Adipocyte (in vitro differentiated cells): Measurements from ENCODE around the gene GLRX3.
"Not testable (repeated sequence)": the region's sequence is repeated elsewhere in the genome, so short reads cannot be mapped to it uniquely, and the experiment has no call there.

Experiments
- DNase-seq: peaks from one replicate; pipeline ENCODE4 v3.0.0-alpha.2; 2015; ENCODE audit warnings: low read depth
- H3K27me3 ChIP-seq: replicated peaks from 2 replicates; pipeline ENCODE4 v1.7.0; 2013; ENCODE audit warnings: mild to moderate bottlenecking, low read length, moderate library complexity; ENCODE audit not compliant: control insufficient read depth, insufficient read depth
- H3K36me3 ChIP-seq: 2 replicates; pipeline ENCODE4 v1.7.0; 2013; ENCODE audit warnings: low read length, mild to moderate bottlenecking, moderate library complexity; ENCODE audit not compliant: control insufficient read depth, insufficient read depth, severe bottlenecking
- H3K4me1 ChIP-seq: 2 replicates; pipeline ENCODE4 v1.7.0; 2013; ENCODE audit warnings: mild to moderate bottlenecking, low read length, moderate library complexity; ENCODE audit not compliant: control insufficient read depth, insufficient read depth
- H3K4me3 ChIP-seq: 2 replicates; pipeline ENCODE4 v1.7.0; 2013; ENCODE audit warnings: mild to moderate bottlenecking, low read length, moderate library complexity
- H3K9ac ChIP-seq: 2 replicates; pipeline ENCODE4 v1.7.0; 2013; ENCODE audit warnings: mild to moderate bottlenecking, low read length, moderate library complexity
- H3K9me3 ChIP-seq: 2 replicates; pipeline ENCODE4 v1.7.0; 2013; ENCODE audit warnings: mild to moderate bottlenecking, low read length, moderate library complexity; ENCODE audit not compliant: control insufficient read depth

The GLRX3 gene

DNA sequence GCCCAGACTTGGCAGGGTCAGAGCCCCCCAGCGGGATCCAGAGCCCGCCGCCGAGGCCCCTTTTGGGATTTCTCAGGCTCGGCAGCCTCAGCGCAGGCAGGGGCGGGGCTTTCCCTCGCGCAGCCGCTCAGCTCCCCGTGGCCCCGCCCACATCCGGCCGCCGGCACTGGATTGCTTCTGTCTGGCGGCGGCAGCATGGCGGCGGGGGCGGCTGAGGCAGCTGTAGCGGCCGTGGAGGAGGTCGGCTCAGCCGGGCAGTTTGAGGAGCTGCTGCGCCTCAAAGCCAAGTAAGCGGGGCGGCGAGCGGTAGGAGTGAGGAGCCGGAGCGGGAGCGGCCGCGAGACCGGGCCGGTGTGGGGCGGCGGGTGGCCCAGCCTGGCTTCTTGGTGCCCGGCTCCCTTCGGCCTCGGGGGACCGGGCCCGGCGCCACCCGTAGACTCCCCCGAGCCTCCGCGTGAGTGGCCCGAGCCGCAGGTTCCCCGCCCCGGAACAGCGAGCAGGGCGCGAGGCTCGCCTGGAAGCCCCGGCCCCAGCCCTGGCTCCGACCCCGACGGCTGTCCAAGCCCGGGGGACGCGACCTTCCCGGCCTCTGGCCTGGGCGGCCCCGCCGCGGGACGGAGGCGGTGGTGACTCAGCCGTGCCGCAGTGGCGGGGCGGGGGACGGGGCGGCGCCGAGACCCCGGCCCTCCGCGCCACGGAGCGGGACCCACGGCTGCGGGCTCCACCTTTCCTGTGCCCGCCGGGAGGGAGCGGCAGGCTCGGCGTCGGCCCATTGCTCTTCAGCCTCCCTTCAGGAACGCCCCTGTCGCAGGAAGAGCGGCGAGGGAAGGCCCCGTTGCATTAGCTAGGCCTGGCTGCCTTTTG lies at the start of gene GLRX3:
Gene GLRX3 (plus strand): TSS at position 166 of the 864 bp plus-strand sequence. CDS start 30 bp downstream, at position 196.
- H3K36me3 ChIP-seq, result no peaks in the 10 kb centered on the region
- DNase-seq, result peak; percentile 96
- no peaks in the 10 kb centered on the region for H3K9me3 ChIP-seq
- no peaks in the 10 kb centered on the region for H3K27me3 ChIP-seq
- peak within 1 kb of the TSS; percentile 97 for H3K9ac ChIP-seq
- peak within 1 kb of the TSS; percentile 91 for H3K4me3 ChIP-seq
- H3K4me1 ChIP-seq, result peaks cover 35% of the 10 kb centered on the region

DNA sequence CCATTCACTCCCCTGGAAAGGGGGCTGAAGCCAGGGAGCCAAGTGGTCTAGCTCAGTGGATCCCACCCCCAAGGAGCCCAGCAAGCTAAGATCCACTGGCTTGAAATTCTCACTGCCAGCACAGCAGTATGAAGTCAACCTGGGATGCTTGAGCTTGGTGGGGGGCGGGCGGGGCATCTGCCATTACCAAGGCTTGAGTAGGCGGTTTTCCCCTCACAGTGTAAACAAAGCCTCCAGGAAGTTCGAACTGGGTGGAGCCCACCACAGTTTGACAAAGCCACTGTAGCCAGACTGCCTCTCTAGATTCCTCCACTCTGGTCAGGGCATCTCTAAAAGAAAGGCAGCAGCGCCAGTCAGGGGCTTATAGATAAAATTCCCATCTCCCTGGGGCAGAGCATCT lies 45.6 kb upstream of the GLRX3 start:
- not testable (repeated sequence) for H3K36me3 ChIP-seq, H3K4me3 ChIP-seq, H3K4me1 ChIP-seq, H3K9me3 ChIP-seq, DNase-seq, H3K9ac ChIP-seq, H3K27me3 ChIP-seq

DNA sequence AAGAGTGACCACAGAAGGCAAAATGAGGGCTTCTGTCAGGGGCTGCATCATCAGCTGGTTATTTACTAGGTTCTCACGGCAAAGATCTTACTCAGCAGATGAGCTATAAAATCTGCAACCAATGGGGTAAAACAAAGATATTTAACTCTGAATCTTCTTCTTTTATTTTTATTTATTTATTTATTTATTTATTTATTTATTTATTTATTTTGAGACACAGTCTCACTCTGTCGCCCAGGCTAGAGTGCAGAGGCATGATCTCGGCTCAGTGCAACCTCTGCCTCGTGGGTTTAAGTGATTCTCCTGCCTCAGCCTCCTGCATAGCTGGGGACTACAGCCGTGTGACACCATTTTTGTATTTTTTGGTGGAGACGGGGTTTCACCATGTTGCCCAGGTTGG lies 36.8 kb upstream of the GLRX3 start:
- Histone ChIP-seq H3K4me3 (no peak overlapping the region), H3K36me3 (no peaks in the 10 kb centered on the region), H3K9ac (no peak overlapping the region), H3K9me3 (no peaks in the 10 kb centered on the region), H3K27me3 (no peaks in the 10 kb centered on the region), H3K4me1 (no peaks in the 10 kb centered on the region)
- no peak for DNase-seq

DNA sequence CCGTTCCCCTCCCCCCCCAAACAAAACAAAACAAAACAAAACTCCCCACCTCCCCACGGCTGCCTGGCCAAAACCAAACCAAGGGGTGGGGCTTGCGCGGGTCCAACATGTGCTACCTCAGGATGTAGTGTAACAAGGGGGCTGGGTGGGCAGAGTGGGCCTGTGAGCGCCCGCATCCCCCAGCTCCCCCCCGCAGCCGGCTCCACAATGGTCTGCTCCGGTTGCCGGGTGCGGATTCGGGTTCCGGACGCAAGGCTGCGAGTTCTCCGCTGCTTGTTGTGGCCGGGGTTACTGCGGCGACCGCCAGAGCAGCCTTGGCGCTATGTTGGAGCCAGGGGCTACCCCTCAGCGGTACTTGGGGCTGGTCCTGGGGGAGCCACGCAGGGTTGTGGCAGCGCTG lies 30.5 kb upstream of the GLRX3 start:
- no peak for DNase-seq
- no peak overlapping the region for H3K4me3 ChIP-seq
- H3K9ac ChIP-seq, result no peak overlapping the region
- H3K4me1 ChIP-seq, result peaks cover 9% of the 10 kb centered on the region
- no peaks in the 10 kb centered on the region for H3K9me3 ChIP-seq
- no peaks in the 10 kb centered on the region for H3K27me3 ChIP-seq
- no peaks in the 10 kb centered on the region for H3K36me3 ChIP-seq

DNA sequence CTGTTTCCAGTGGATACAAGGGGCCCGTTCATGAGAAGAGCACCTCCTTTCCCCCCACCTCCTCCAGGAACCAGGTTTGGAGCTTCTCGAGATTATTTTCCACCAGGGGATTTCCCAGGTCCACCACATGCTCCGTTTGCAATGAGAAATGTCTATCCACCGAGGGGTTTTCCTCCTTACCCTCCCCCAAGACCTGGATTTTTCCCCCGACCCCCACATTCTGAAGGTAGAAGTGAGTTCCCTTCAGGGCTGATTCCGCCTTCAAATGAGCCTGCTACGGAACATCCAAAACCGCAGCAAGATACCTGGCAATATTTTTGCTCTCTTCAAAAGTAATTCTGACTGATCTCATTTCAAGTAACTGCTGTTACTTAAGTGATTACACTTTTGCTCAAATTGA lies 28.0 kb upstream of the GLRX3 start:
- not testable (repeated sequence) for H3K9me3 ChIP-seq, H3K36me3 ChIP-seq, H3K27me3 ChIP-seq, H3K9ac ChIP-seq, DNase-seq, H3K4me3 ChIP-seq
- H3K4me1 ChIP-seq, result peaks cover 14% of the 10 kb centered on the region

DNA sequence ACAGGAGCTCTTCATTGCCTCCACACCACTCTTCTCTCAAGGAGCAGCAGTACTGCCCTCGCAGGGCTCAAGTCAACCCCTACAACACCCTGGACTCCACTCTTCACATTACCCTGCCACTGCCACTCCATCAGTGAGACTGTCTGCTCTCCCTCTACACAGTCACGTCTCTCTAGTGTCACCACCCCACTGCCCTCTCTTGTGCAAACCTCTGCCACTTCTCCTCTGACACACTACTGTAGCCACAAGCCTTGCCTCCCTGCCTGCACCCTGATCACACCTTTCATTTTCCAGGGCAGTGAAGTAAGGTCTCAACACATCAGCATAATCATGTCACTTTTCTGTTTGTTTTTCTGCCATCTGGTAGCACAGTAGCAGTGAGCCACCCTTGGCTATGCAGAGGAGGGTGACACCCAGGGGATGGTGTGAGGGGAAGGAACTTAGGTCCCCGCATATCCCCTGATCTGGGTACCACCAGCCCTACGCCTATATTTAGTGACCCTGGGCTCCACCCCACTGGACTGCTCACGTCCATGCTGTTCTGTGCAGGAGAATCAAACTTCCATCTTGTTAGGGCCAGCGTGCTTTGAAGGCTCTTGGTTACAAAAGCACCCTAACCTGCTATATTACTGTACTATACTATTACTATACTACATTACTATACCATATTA lies 27.1 kb upstream of the GLRX3 start:
- Histone ChIP-seq H3K9ac (peak overlapping the region; percentile 94), H3K9me3 (no peaks in the 10 kb centered on the region), H3K36me3 (no peaks in the 10 kb centered on the region), H3K4me3 (peak overlapping the region; percentile 93), H3K4me1 (peaks cover 14% of the 10 kb centered on the region), H3K27me3 (no peaks in the 10 kb centered on the region)
- DNase-seq, result no peak

DNA sequence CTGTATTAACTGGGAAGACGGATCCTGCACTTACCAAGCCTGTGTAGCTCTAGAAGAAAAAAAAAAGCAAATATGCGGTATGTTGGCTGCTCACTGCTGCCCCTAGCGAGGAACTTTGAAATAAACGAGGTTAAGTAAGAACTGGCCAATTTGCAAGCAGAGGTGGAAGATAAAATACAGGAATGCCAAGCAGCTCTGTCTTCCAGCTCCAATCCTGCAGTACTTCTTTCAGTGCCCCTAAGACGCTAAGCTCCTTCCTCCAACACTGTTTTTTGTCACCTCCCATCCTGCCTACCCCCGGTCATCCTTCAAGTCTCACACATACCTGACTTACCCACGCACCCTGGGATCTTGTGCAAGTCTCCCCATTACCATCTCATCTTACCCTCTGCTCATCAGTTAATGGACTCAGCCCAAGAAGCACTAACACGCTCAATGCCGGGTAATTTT lies 26.4 kb upstream of the GLRX3 start:
- H3K36me3 ChIP-seq, result no peaks in the 10 kb centered on the region

DNA sequence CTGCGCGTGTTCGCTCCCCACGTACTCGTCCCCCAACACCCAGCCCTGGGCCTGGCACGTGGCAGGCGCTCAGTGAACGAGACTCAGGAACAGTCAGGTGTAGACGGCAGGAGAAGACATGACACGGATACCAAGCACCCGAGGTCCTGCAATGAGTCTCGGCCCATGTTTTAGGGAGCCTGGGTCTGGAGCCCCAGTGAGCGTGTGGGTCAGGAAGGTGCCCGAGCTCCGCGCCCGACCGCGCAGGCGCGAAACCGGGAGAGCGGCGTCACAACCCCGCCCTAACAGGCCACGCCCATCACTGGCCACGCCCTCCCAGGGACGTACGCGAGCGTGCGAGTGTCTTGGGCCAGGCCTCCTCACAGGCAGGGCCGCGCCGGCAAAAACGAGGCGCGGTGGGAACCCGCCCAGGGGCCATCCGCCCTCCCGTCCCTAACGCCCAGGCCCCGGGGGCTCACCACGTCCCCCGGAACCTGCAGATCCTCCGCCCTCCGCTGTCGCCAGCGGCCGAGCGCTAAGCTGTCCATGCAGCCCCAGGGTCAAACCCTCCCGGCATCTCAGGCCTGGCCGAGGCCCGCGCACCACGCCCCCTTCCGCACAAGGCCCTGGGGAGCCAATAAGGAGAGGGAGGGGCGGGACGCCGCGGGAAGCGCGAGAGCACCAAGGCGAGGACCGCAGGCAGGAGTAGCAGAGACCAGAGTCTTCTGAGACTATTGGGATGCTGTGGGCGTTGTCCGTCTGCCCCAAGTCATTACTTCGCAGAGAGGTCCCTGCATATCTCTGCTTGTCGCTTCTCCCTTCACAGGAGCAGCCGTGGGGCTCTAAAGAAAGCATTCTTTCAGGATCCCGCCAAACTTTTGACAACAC lies 25.7 kb upstream of the GLRX3 start, which contains the start of gene C10orf143:
Gene C10orf143 (minus strand): TSS at position 585 of the 867 bp plus-strand sequence. CDS start 58 bp downstream, at position 527.
- Histone ChIP-seq H3K4me3 (peak within 1 kb of the TSS; percentile 93), H3K36me3 (no peaks in the 10 kb centered on the region), H3K27me3 (no peaks in the 10 kb centered on the region), H3K9ac (peak within 1 kb of the TSS; percentile 94), H3K4me1 (peaks cover 14% of the 10 kb centered on the region), H3K9me3 (no peaks in the 10 kb centered on the region)
- peak; percentile 99 for DNase-seq

More for the DNA sequence above, 26.4 kb upstream of the GLRX3 start:
- peaks cover 14% of the 10 kb centered on the region for H3K4me1 ChIP-seq
- peak overlapping the region; percentile 93 for H3K4me3 ChIP-seq
- H3K9ac ChIP-seq, result peak overlapping the region; percentile 94
- no peaks in the 10 kb centered on the region for H3K27me3 ChIP-seq
- peak; percentile 92 for DNase-seq
- H3K9me3 ChIP-seq, result no peaks in the 10 kb centered on the region

DNA sequence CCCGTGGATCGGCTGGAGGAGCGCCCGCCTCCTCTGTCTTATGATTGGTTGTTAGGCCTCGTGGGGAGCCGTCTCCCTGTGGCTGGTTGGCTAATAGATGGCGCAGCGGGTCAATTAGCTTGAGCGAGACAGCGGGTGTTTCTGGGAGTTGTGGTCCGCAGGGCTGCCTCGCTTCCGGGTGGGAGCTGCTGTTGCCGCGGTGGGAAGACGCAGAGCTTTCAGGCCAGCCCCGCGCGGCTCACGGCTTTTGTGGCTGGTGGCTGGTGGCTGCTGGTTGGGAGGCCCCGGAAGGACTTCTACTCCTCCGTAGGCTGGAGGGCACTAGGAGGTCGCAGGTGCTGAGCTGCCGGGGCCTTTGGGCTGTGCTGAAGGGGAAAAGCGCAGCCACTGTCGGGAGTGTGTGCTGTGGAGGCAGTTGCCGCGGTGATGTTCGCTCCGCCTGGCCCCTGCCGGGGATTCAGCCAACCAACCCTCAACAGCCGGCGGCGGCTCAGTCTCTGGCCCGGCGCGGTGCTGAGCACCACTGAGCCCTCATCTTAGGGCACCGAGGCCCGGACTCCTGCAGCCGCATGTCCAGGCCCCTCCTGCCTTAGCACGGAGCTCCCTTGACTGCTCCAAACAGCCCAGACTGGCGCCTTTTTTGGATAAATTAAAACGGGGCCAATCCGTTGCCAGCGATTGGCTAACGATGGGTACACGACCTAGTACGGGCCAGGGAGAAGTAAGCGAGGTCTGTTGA lies 24.9 kb upstream of the GLRX3 start:
- H3K4me1 ChIP-seq, result peaks cover 14% of the 10 kb centered on the region
- no peaks in the 10 kb centered on the region for H3K36me3 ChIP-seq
- DNase-seq, result peak; percentile 99

DNA sequence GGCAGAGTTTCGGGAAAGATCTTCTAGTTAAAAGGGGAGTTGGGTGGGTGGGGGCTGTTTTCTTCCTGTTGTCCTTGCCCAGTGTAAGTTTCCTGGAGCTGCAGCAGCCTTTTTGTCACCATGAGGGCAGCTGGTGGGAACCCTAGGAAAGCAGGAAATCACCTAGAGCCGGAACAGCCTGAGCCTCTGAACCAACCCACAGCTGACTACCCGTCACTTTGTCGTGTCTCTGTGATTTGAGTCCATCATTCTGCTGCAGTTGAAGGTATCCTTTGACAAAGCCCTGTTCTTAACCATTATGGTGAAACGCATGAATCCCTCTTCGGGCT lies 24.4 kb upstream of the GLRX3 start:
- H3K27me3 ChIP-seq, result no peaks in the 10 kb centered on the region
- H3K4me1 ChIP-seq, result peaks cover 14% of the 10 kb centered on the region
- peak overlapping the region; percentile 93 for H3K4me3 ChIP-seq

More for the DNA sequence above, 24.9 kb upstream of the GLRX3 start:
- H3K27me3 ChIP-seq, result no peaks in the 10 kb centered on the region
- peak overlapping the region; percentile 93 for H3K4me3 ChIP-seq
- no peaks in the 10 kb centered on the region for H3K9me3 ChIP-seq
- peak overlapping the region; percentile 94 for H3K9ac ChIP-seq

More for the DNA sequence above, 24.4 kb upstream of the GLRX3 start:
- Histone ChIP-seq H3K36me3 (no peaks in the 10 kb centered on the region), H3K9me3 (no peaks in the 10 kb centered on the region), H3K9ac (peak overlapping the region; percentile 94)
- no peak for DNase-seq
